NT2/D1 (cell line): ENCODE data around the gene CD48.

Experiments used
- YY1 ChIP-seq: IDR thresholded peaks from 2 replicates; pipeline ENCODE4 v1.6.1; 2011; ENCODE audit not compliant: insufficient read length, insufficient read depth
- ZNF274 ChIP-seq: IDR thresholded peaks from 2 replicates; pipeline ENCODE4 v1.6.1; 2011; ENCODE audit warnings: mild to moderate bottlenecking, low read depth, low read length

DNA sequence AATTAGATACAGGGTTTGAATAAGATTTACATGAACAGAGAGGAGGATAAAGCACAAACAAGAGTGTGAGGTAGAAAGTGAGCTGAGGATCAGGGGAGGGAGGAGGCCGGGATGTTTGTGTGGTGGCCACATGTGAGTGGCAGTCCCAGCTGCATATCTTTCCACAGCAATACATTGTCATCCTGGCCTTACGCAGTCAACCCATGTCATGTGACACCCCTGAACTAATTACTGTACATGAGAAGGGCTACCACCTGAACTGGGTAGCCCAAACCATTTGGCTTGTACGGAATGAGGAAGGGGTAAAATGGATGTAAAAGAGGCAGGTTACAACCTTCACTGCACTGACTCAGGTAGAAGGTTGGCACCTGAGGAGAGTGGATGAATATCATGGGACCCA, 31.6 kb upstream of the CD48 start:
- no peak for TF ChIP-seq YY1
- TF ChIP-seq ZNF274, result no peak
